Cardiac muscle cell (in vitro differentiated cells and primary cell): ENCODE measurements around the gene CLPX. TPM values are rescaled to one million over a fixed set of nuclear protein-coding genes. Genes with fewer than 3 reads are reported as not detected.
"Not testable (repeated sequence)": the region's sequence is repeated elsewhere in the genome, so short reads cannot be mapped to it uniquely, and the experiment has no call there.

Experiments
- DNase-seq, 2 donors: peaks; one replicate each; pipeline versions ENCODE4 v3.0.0 to v3.0.0-alpha.2; 2010 to 2017; ENCODE audit warnings: low read depth in 1 of 2, low spot score in 1 of 2
- H3K27ac ChIP-seq: fragments of 200-600 bp; sonication (generic); 2 replicates; pipeline ENCODE4 v1.5.1; 2016
- H3K27me3 ChIP-seq: fragments of 200-600 bp; sonication (generic); 2 replicates; pipeline ENCODE4 v1.6.0; 2016; ENCODE audit warnings: control low read depth
- H3K36me3 ChIP-seq: fragments of 200-600 bp; sonication (generic); 2 replicates; pipeline ENCODE4 v1.5.1; 2016; ENCODE audit warnings: control low read depth
- H3K4me1 ChIP-seq: fragments of 200-600 bp; sonication (generic); 2 replicates; pipeline ENCODE4 v1.8.1; 2017; ENCODE audit warnings: low read depth, mild to moderate bottlenecking, mixed run types
- H3K4me3 ChIP-seq: fragments of 200-600 bp; sonication (generic); 2 replicates; pipeline ENCODE4 v1.5.1; 2016; ENCODE audit warnings: mild to moderate bottlenecking
- H3K9me3 ChIP-seq: fragments of 200-600 bp; sonication (generic); 2 replicates; pipeline ENCODE4 v1.5.1; 2017; ENCODE audit warnings: low read depth, mild to moderate bottlenecking, control low read depth
- CTCF ChIP-seq: IDR thresholded peaks from 2 replicates; pipeline ENCODE4 v1.5.1; 2012; ENCODE audit warnings: low read depth, mild to moderate bottlenecking, low read length
- polyA plus RNA-seq: library from polyadenylated mRNA; unstranded; fragments of >200 nt; fragmentation: Nextera tagmentation; extraction: Ambion mirVana; gene quantifications from 2 replicates; pipeline ENCODE4 v1.2.1, GENCODE V29; 2016
- total RNA-seq: library from RNA; depleted of rRNA; stranded (reverse); fragments of >200 nt; gene quantifications from 2 replicates; pipeline ENCODE4 v1.2.3, GENCODE V29; 2016

CLPX gene
- total and polyA plus RNA-seq, 2 experiments from 2014 or later = 31.2 to 55.2 TPM

- not testable (repeated sequence) for H3K4me1 ChIP-seq, H3K27me3 ChIP-seq, DNase-seq, H3K27ac ChIP-seq, H3K36me3 ChIP-seq, H3K4me3 ChIP-seq, H3K9me3 ChIP-seq
These were observed 48.1 kb downstream of the CLPX start for GRCh38 chr15:65137089-65137488.

GRCh38 chr15:65134538-65134937 is 50.6 kb downstream of the CLPX start:
- no peak overlapping the region for H3K27ac ChIP-seq
- H3K4me1 ChIP-seq = peaks cover 10% of the 10 kb centered on the region
- no peak overlapping the region for H3K4me3 ChIP-seq
- no peaks in the 10 kb centered on the region for H3K27me3 ChIP-seq
- H3K36me3 ChIP-seq = peaks cover 2% of the 10 kb centered on the region
- TF ChIP-seq CTCF = no peak
- no peak for DNase-seq
- H3K9me3 ChIP-seq = no peaks in the 10 kb centered on the region

- peak within 1 kb of the TSS; percentile 88 for H3K4me3 ChIP-seq
- peaks cover 10% of the 10 kb centered on the region for H3K4me1 ChIP-seq
- H3K9me3 ChIP-seq = no peaks in the 10 kb centered on the region
- H3K36me3 ChIP-seq = peaks cover 9% of the 10 kb centered on the region
- peak within 1 kb of the TSS; percentile 95 for H3K27ac ChIP-seq
- no peaks in the 10 kb centered on the region for H3K27me3 ChIP-seq
- no peak for TF ChIP-seq CTCF
- DNase-seq = peak; percentile 94
These were observed 51.5 kb downstream of the CLPX start, which contains the start of gene PDCD7 for GRCh38 chr15:65133548-65134200. PDCD7 (minus strand) TSS chr15:65133808; CDS start chr15:65133781, 27 bp downstream.

GRCh38 chr15:65132878-65133547 is 52.1 kb downstream of the CLPX start:
- peak overlapping the region; percentile 88 for H3K4me3 ChIP-seq
- TF ChIP-seq CTCF = no peak
- no peaks in the 10 kb centered on the region for H3K9me3 ChIP-seq
- H3K36me3 ChIP-seq = peaks cover 16% of the 10 kb centered on the region
- H3K27ac ChIP-seq = peak overlapping the region; percentile 95
- DNase-seq = peak; percentile 63 to 69
- no peaks in the 10 kb centered on the region for H3K27me3 ChIP-seq
- H3K4me1 ChIP-seq = peaks cover 10% of the 10 kb centered on the region

GRCh38 chr15:65130941-65131340 is 54.2 kb downstream of the CLPX start:
- Histone ChIP-seq H3K27me3 (no peaks in the 10 kb centered on the region), H3K9me3 (no peaks in the 10 kb centered on the region), H3K27ac (no peak overlapping the region), H3K4me3 (no peak overlapping the region), H3K36me3 (peaks cover 23% of the 10 kb centered on the region), H3K4me1 (peaks cover 10% of the 10 kb centered on the region)
- DNase-seq = no peak
- TF ChIP-seq CTCF = no peak

- no peak overlapping the region for H3K4me3 ChIP-seq
- DNase-seq = no peak
- no peak for TF ChIP-seq CTCF
- no peaks in the 10 kb centered on the region for H3K27me3 ChIP-seq
- no peak overlapping the region for H3K27ac ChIP-seq
- H3K9me3 ChIP-seq = no peaks in the 10 kb centered on the region
- H3K36me3 ChIP-seq = peaks cover 53% of the 10 kb centered on the region
- H3K4me1 ChIP-seq = no peaks in the 10 kb centered on the region
These were observed 69.6 kb downstream of the CLPX start for GRCh38 chr15:65115542-65115941.
